OCI-LY1 (cell line): ENCODE data around the gene KIFC3.

Experiments
- H2AFZ ChIP-seq: fragments of 200-600 bp; sonication (generic), shearing (Covaris generic); 2 replicates; pipeline ENCODE4 v1.6.0; 2014; ENCODE audit warnings: antibody characterized with exemption, mild to moderate bottlenecking, low read length
- H3F3A ChIP-seq: fragments of 200-600 bp; sonication (generic), shearing (Covaris generic); 2 replicates; pipeline ENCODE4 v1.6.0; 2014; ENCODE audit warnings: mild to moderate bottlenecking, antibody characterized with exemption, low read length, moderate library complexity; ENCODE audit not compliant: insufficient read depth
- H3K27ac ChIP-seq: fragments of 200-600 bp; sonication (generic); 2 replicates; pipeline ENCODE4 v1.5.1; 2014; ENCODE audit warnings: low read length, mixed run types, mild to moderate bottlenecking, low read depth; ENCODE audit not compliant: poor library complexity, severe bottlenecking
- H3K27me3 ChIP-seq: fragments of 200-600 bp; sonication (generic); 2 replicates; pipeline ENCODE4 v1.6.0; 2014; ENCODE audit warnings: antibody characterized with exemption, mild to moderate bottlenecking, low read length, moderate library complexity; ENCODE audit not compliant: insufficient read depth
- H3K36me3 ChIP-seq: fragments of 200-600 bp; sonication (generic); 2 replicates; pipeline ENCODE4 v1.6.1; 2014; ENCODE audit warnings: mild to moderate bottlenecking, antibody characterized with exemption, low read length, moderate library complexity, mixed read lengths; ENCODE audit not compliant: insufficient read depth
- H3K4me1 ChIP-seq: fragments of 200-600 bp; sonication (generic); 2 replicates; pipeline ENCODE4 v1.5.1; 2014; ENCODE audit warnings: mild to moderate bottlenecking, low read length, moderate library complexity; ENCODE audit not compliant: insufficient read depth, severe bottlenecking
- H3K4me2 ChIP-seq: fragments of 200-600 bp; sonication (generic), shearing (Covaris generic); 2 replicates; pipeline ENCODE4 v1.6.1; 2014; ENCODE audit warnings: low read length
- H3K4me3 ChIP-seq: fragments of 200-600 bp; sonication (generic); 2 replicates; pipeline ENCODE4 v1.5.1; 2014; ENCODE audit warnings: low read length, low read depth, mild to moderate bottlenecking, mixed read lengths; ENCODE audit not compliant: poor library complexity, severe bottlenecking
- H3K79me2 ChIP-seq: fragments of 200-600 bp; shearing (Covaris generic); 2 replicates; pipeline ENCODE4 v1.6.1; 2016; ENCODE audit warnings: mixed run types, low read length, mixed read lengths; ENCODE audit not compliant: insufficient read depth
- H3K9ac ChIP-seq: fragments of 200-600 bp; sonication (generic), shearing (Covaris generic); 2 replicates; pipeline ENCODE4 v1.6.1; 2014; ENCODE audit warnings: mild to moderate bottlenecking, low read length, mixed read lengths
- H3K9me2 ChIP-seq: fragments of 200-600 bp; sonication (generic), shearing (Covaris generic); 2 replicates; pipeline ENCODE4 v1.6.1; 2014; ENCODE audit warnings: low read depth, mild to moderate bottlenecking, low read length, mixed read lengths
- H3K9me3 ChIP-seq: fragments of 200-600 bp; shearing (Covaris generic); 2 replicates; pipeline ENCODE4 v1.6.1; 2014; ENCODE audit warnings: low read length, mixed read lengths
- H4K20me1 ChIP-seq: fragments of 200-600 bp; sonication (generic), shearing (Covaris generic); 2 replicates; pipeline ENCODE4 v1.6.0; 2016; ENCODE audit warnings: mild to moderate bottlenecking, low read length; ENCODE audit not compliant: insufficient read depth
- CTCF ChIP-seq: fragments of 200-600 bp; sonication (generic), shearing (Covaris generic); IDR thresholded peaks from 2 replicates; pipeline ENCODE4 v1.5.1; 2017; ENCODE audit warnings: mild to moderate bottlenecking, antibody characterized with exemption, low read length, moderate library complexity, mixed read lengths
- EZH2 ChIP-seq: fragments of 200-600 bp; sonication (generic), shearing (Covaris generic); IDR thresholded peaks from 2 replicates; pipeline ENCODE4 v1.8.0; 2017; ENCODE audit warnings: borderline replicate concordance, mixed run types, mild to moderate bottlenecking, antibody characterized with exemption, low read length, moderate library complexity, mixed read lengths

The KIFC3 gene

GRCh38 chr16:57785385-57785784 is 16.9 kb downstream of the KIFC3 start:
- H4K20me1 ChIP-seq: no peaks in the 10 kb centered on the region
- no peaks in the 10 kb centered on the region for H3K9me3 ChIP-seq
- H3K9me2 ChIP-seq: no peaks in the 10 kb centered on the region
- no peaks in the 10 kb centered on the region for H3K4me1 ChIP-seq
- no peak overlapping the region for H3K4me2 ChIP-seq
- no peaks in the 10 kb centered on the region for H3K79me2 ChIP-seq
- H3K4me3 ChIP-seq: no peak overlapping the region
- no peak overlapping the region for H3K27ac ChIP-seq
- no peaks in the 10 kb centered on the region for H3K27me3 ChIP-seq
- no peak overlapping the region for H2AFZ ChIP-seq
- no peaks in the 10 kb centered on the region for H3F3A ChIP-seq
- H3K9ac ChIP-seq: no peak overlapping the region
- H3K36me3 ChIP-seq: no peaks in the 10 kb centered on the region
- TF ChIP-seq EZH2 (no peak), CTCF (no peak)

DNA sequence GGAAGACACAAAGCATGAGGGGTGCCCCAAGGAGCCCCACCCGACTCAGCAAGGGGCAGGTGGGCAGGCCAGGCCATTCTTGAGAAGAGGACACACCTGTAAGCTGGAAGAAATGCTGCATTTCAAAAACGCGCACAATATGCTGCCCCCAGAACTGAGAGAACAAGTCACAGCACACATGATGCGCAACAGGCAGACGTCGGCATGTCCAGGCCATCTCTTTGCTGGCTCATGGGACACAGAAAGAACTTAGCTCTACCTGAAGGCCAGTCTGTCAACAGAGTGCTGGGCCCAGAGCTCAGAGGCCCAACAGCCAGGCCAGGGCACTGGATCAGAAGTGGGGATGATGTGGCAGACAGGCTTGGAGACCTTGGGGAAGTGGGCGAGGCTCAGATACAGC is 18.0 kb downstream of the KIFC3 start:
- Histone ChIP-seq H3K27me3 (no peaks in the 10 kb centered on the region), H4K20me1 (no peaks in the 10 kb centered on the region), H3K36me3 (no peaks in the 10 kb centered on the region), H3K79me2 (no peaks in the 10 kb centered on the region), H3K9ac (no peak overlapping the region), H2AFZ (no peak overlapping the region), H3K4me2 (no peak overlapping the region), H3K4me3 (no peak overlapping the region), H3K4me1 (no peaks in the 10 kb centered on the region), H3F3A (no peaks in the 10 kb centered on the region), H3K9me3 (no peaks in the 10 kb centered on the region), H3K27ac (no peak overlapping the region), H3K9me2 (no peaks in the 10 kb centered on the region)
- no peak for TF ChIP-seq CTCF
- TF ChIP-seq EZH2: no peak

DNA sequence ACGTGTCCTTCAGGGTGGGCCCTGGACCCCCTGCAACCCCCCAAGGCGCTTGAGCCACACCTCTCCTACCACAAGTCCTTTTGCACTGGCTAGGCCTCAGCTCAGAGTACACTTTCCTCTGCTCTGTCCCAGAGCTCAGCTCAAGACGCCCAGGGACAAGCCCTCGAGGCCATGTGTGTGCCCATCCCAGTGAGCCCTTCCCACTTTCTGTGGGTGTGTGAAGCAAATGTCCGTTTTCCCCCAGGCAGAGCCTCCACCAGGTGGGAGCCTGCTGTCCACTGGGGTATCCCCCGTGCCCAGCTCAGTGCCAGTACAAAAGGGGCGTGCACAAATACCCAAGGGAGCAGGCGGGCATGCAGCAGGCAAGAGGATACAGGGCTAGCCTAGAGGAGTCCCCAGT is 18.4 kb downstream of the KIFC3 start:
- no peak for TF ChIP-seq CTCF
- TF ChIP-seq EZH2: no peak
- H3K4me1 ChIP-seq: no peaks in the 10 kb centered on the region
- no peaks in the 10 kb centered on the region for H3K36me3 ChIP-seq

More for the DNA sequence above, 18.4 kb downstream of the KIFC3 start:
- no peak overlapping the region for H3K4me3 ChIP-seq
- H3K4me2 ChIP-seq: no peak overlapping the region
- H3K27ac ChIP-seq: no peak overlapping the region
- H4K20me1 ChIP-seq: no peaks in the 10 kb centered on the region
- H3F3A ChIP-seq: no peaks in the 10 kb centered on the region
- no peak overlapping the region for H2AFZ ChIP-seq
- H3K9me3 ChIP-seq: no peaks in the 10 kb centered on the region
- no peaks in the 10 kb centered on the region for H3K27me3 ChIP-seq
- no peaks in the 10 kb centered on the region for H3K9me2 ChIP-seq
- H3K9ac ChIP-seq: no peak overlapping the region
- no peaks in the 10 kb centered on the region for H3K79me2 ChIP-seq
